ENCODE data around the gene RAMP1. TPM values are rescaled to one million over a fixed set of nuclear protein-coding genes. Genes with fewer than 3 reads are reported as not detected.
A peak's percentile ranks its signal among the peaks of the same experiment; 100 is the strongest.

Gene RAMP1
- total and polyA plus RNA-seq, 2 of the 4 experiments (the other 2 are of a cell fraction) = 15.8 to 77.1 TPM

- no peak overlapping the region for H3K56ac ChIP-seq (ENCODE audit: extremely low read depth, insufficient read depth, low read length)
- no peak overlapping the region for H3K4me3 ChIP-seq (ENCODE audit: insufficient read depth, low read depth, low read length)
- peak overlapping the region; percentile 77; the same call in 1 of the 2 replicates for H2AK5ac ChIP-seq (ENCODE audit: low read depth, low read length)
- WGBS, 2 experiments (ENCODE audit: extremely low coverage in 2 of 2, insufficient read length in 1 of 2) = no CpG with 5 or more reads among the region's 11 CpGs
- no TSS peak for BruUV-seq (replicated peaks)
- peak overlapping the region; percentile 38; the same call in 1 of the 2 replicates for H2BK120ac ChIP-seq (ENCODE audit: low read depth, low read length)
- H3K4me2 ChIP-seq (ENCODE audit: low read depth, low read length) = no peak overlapping the region
- H3K79me1 ChIP-seq (ENCODE audit: low read depth in 1 of 2, low read length in 2 of 2) = no peaks in the 10 kb centered on the region
- in situ Hi-C loops (cut with MboI; ENCODE audit: low sequenced_read_pairs) = no loop called here
- H3K14ac ChIP-seq (replicated peaks; ENCODE audit: low read depth, low read length) = peak overlapping the region; percentile 55; the same call in 1 of the 2 replicates
- no peak overlapping the region for H4K5ac ChIP-seq (ENCODE audit: low read depth, low read length)
- CTCF ChIA-PET = no interaction called here
- H3K9me1 ChIP-seq (ENCODE audit: insufficient read depth, low read length) = peaks cover 12% of the 10 kb centered on the region
- no peaks in the 10 kb centered on the region for H3K9me3 ChIP-seq (ENCODE audit: control insufficient read depth, insufficient read depth, low read length)
- peak overlapping the region; percentile 31 for H2BK20ac ChIP-seq (ENCODE audit: low read depth, low read length)
- H3K9ac ChIP-seq (ENCODE audit: low read depth, low read length) = no peak overlapping the region
- intact Hi-C loops (cut with micrococcal nuclease) = no loop called here
- H3K27me3 ChIP-seq (ENCODE audit: control insufficient read depth, insufficient read depth, low read length) = no peaks in the 10 kb centered on the region
- no peaks in the 10 kb centered on the region for H3K36me3 ChIP-seq (ENCODE audit: control insufficient read depth, insufficient read depth, low read length)
- H3K4me1 ChIP-seq (ENCODE audit: control insufficient read depth, insufficient read depth, low read length) = peaks cover 17% of the 10 kb centered on the region
- no peak overlapping the region for H3K23ac ChIP-seq (ENCODE audit: low read depth, low read length)
- H2AK9ac ChIP-seq (replicated peaks; ENCODE audit: low read depth, low read length, poor library complexity) = no peak overlapping the region
- H2BK5ac ChIP-seq (ENCODE audit: low read depth, low read length, poor library complexity, severe bottlenecking) = no peak overlapping the region
- H3K4ac ChIP-seq (ENCODE audit: low read depth, low read length) = 0 out of 2 replicates have a peak overlapping the region, but pooled peaks have one; percentile 35
- no peak overlapping the region for H4K8ac ChIP-seq (ENCODE audit: low read depth in 2 of 2, low read length in 2 of 2)
- TF ChIP-seq CEBPB (IDR thresholded peaks at IDR 0.05; ENCODE audit: low read depth, low read length) = peak; percentile 20; the same call in 1 of the 2 replicates
- TF ChIP-seq POLR2A (IDR thresholded peaks at IDR 0.05; ENCODE audit: low read depth, low read length) = no peak
- H2BK15ac ChIP-seq (ENCODE audit: low read depth, low read length) = no peak overlapping the region
- H3K18ac ChIP-seq (ENCODE audit: low read depth, low read length) = peak overlapping the region; percentile 1; the same call in 1 of the 2 replicates
- no peak for ATAC-seq (ENCODE audit: low read depth)
- POLR2A ChIA-PET (ENCODE audit: unreplicated experiment) = no interaction called here
- no peak overlapping the region for H4K91ac ChIP-seq (ENCODE audit: insufficient read depth, low read depth, low read length)
- H4K20me1 ChIP-seq (ENCODE audit: insufficient read depth, low read length) = peaks cover 7% of the 10 kb centered on the region
- peak; percentile 45 for DNase-seq
- H3K27ac ChIP-seq (ENCODE audit: insufficient read depth, low read length) = no peak overlapping the region
- dilution Hi-C loops (cut with HindIII; ENCODE audit: low sequenced_read_pairs, unreplicated experiment) = no loop called here
- H2AFZ ChIP-seq (replicated peaks; ENCODE audit: low read length, poor library complexity) = peak overlapping the region; percentile 16
Observed at GRCh38 chr2:237935740-237936452, 76.5 kb downstream of the RAMP1 start.
